Neural cell (in vitro differentiated cells): ENCODE data around the gene BABAM2. TPM values are rescaled to one million over a fixed set of nuclear protein-coding genes. Genes with fewer than 3 reads are reported as not detected.

Source experiments
- H2AFZ ChIP-seq: fragments of 200-600, 300-800 bp; sonication (generic), shearing (Covaris generic); 2 replicates; pipeline ENCODE4 v1.6.0; 2014; ENCODE audit warnings: low read depth, mild to moderate bottlenecking, antibody characterized with exemption, low read length, moderate library complexity
- H3F3A ChIP-seq: fragments of 200-600 bp; shearing (Covaris generic); 2 replicates; pipeline ENCODE4 v1.6.1; 2016; ENCODE audit warnings: mild to moderate bottlenecking, moderate library complexity, mixed read lengths, antibody characterized with exemption, low read length; ENCODE audit not compliant: insufficient read depth, poor library complexity, severe bottlenecking
- H3K27ac ChIP-seq: fragments of 200-600, 300-800 bp; sonication (generic), shearing (Covaris generic); 2 replicates; pipeline ENCODE4 v1.5.1; 2014; ENCODE audit warnings: mild to moderate bottlenecking, low read length, moderate library complexity
- H3K27me3 ChIP-seq: fragments of 300-800, 200-600 bp; sonication (generic), shearing (Covaris generic); 2 replicates; pipeline ENCODE4 v1.6.0; 2014; ENCODE audit warnings: mild to moderate bottlenecking, low read depth, low read length, moderate library complexity; ENCODE audit not compliant: insufficient read depth
- H3K36me3 ChIP-seq: fragments of 300-800, 200-600 bp; sonication (generic), shearing (Covaris generic); 2 replicates; pipeline ENCODE4 v1.5.1; 2014; ENCODE audit warnings: mild to moderate bottlenecking, antibody characterized with exemption, low read length, moderate library complexity; ENCODE audit not compliant: insufficient read depth
- H3K4me2 ChIP-seq: fragments of 300-800, 200-600 bp; sonication (generic), shearing (Covaris generic); 2 replicates; pipeline ENCODE4 v1.6.0; 2014; ENCODE audit warnings: mild to moderate bottlenecking, low read length
- H3K4me3 ChIP-seq: fragments of 300-800, 200-600 bp; sonication (generic), shearing (Covaris generic); 2 replicates; pipeline ENCODE4 v1.5.1; 2014; ENCODE audit warnings: mild to moderate bottlenecking, low read length, moderate library complexity
- H3K79me2 ChIP-seq: fragments of 200-600 bp; shearing (Covaris generic); replicated peaks from 2 replicates; pipeline ENCODE4 v1.6.0; 2014; ENCODE audit warnings: mild to moderate bottlenecking, low read length, moderate library complexity; ENCODE audit not compliant: insufficient read depth
- H3K9ac ChIP-seq: fragments of 300-800, 200-600 bp; sonication (generic), shearing (Covaris generic); 2 replicates; pipeline ENCODE4 v1.6.1; 2016; ENCODE audit warnings: mild to moderate bottlenecking, low read length, mixed read lengths
- H3K9me2 ChIP-seq: fragments of 200-600 bp; shearing (Covaris generic); 2 replicates; pipeline ENCODE4 v1.6.1; 2016; ENCODE audit warnings: mild to moderate bottlenecking, low read length, mixed read lengths; ENCODE audit not compliant: insufficient read depth
- H3K9me3 ChIP-seq: fragments of 200-600, 300-800 bp; sonication (generic), shearing (Covaris generic); 2 replicates; pipeline ENCODE4 v1.6.1; 2016; ENCODE audit warnings: mild to moderate bottlenecking, mixed run types, low read length, moderate library complexity, mixed read lengths
- H4K20me1 ChIP-seq: fragments of 200-600 bp; shearing (Covaris generic); 2 replicates; pipeline ENCODE4 v1.6.1; 2016; ENCODE audit warnings: mild to moderate bottlenecking, mixed run types; ENCODE audit not compliant: insufficient read depth
- CTCF ChIP-seq: fragments of 450-650 bp; IDR thresholded peaks from 2 replicates; pipeline ENCODE4 v1.5.1; 2014; ENCODE audit warnings: antibody characterized with exemption, mild to moderate bottlenecking, moderate library complexity; ENCODE audit not compliant: poor library complexity, severe bottlenecking
- EP300 ChIP-seq: fragments of 450-650 bp; conservative IDR thresholded peaks from 2 replicates; pipeline ENCODE4 v1.6.1; 2014; ENCODE audit warnings: antibody characterized with exemption, mild to moderate bottlenecking, moderate library complexity; ENCODE audit not compliant: poor library complexity, severe bottlenecking
- EZH2 ChIP-seq: fragments of 200-600, 300-800 bp; shearing (Covaris generic), sonication (generic); IDR thresholded peaks from 2 replicates; pipeline ENCODE4 v1.6.1; 2014; ENCODE audit warnings: antibody characterized with exemption, low read length, borderline replicate concordance, mild to moderate bottlenecking; ENCODE audit not compliant: insufficient read depth, poor library complexity, severe bottlenecking
- MXI1 ChIP-seq: fragments of 450-650 bp; conservative IDR thresholded peaks from 2 replicates; pipeline ENCODE4 v1.6.1; 2014; ENCODE audit warnings: antibody characterized with exemption, mild to moderate bottlenecking; ENCODE audit not compliant: poor library complexity, severe bottlenecking
- POLR2AphosphoS5 ChIP-seq: IDR thresholded peaks from 2 replicates; pipeline ENCODE4 v1.6.1; 2012
- RAD21 ChIP-seq: fragments of 450-650 bp; conservative IDR thresholded peaks from 2 replicates; pipeline ENCODE4 v1.6.1; 2014; ENCODE audit warnings: antibody characterized with exemption, mild to moderate bottlenecking, moderate library complexity
- REST ChIP-seq: IDR thresholded peaks from 2 replicates; pipeline ENCODE4 v1.6.1; 2012; ENCODE audit warnings: borderline replicate concordance
- SMC3 ChIP-seq: fragments of 450-650 bp; conservative IDR thresholded peaks from 2 replicates; pipeline ENCODE4 v1.6.1; 2014; ENCODE audit warnings: antibody characterized with exemption, mild to moderate bottlenecking, moderate library complexity; ENCODE audit not compliant: poor library complexity
- TAF1 ChIP-seq: IDR thresholded peaks from 2 replicates; pipeline ENCODE4 v1.6.1; 2012; ENCODE audit warnings: low read depth
- polyA plus RNA-seq: library from polyadenylated mRNA; depleted of rRNA; stranded (reverse); fragments of >200 nt; gene quantifications from 2 replicates; pipeline ENCODE4 v1.2.3, GENCODE V29; 2014

Gene BABAM2
- polyA plus RNA-seq, 1 donor from 2014 or later: 15.3 TPM

GRCh38 chr2:27869763-27870162 lies 20.8 kb upstream of the BABAM2 start:
- no peaks in the 10 kb centered on the region for H3K27me3 ChIP-seq

DNA sequence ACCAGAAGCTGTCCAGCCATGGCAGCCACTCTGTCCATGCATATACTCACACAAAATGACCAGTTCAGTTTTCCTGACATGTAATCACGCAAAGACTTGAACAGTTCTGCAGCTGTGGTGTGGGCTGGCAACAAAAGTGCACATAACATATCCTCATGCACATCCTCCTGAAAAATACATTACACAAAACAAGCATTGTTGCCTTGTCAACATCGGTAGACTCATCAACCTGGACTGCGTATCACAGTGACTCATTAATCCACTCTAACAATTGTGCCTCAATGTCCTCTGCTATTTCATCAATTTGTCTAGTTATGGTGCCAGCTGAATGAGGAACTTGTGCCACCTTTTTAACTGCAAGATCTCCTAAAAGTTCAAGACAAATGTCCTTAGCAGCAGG lies 19.8 kb upstream of the BABAM2 start:
- H3K79me2 ChIP-seq: no peaks in the 10 kb centered on the region
- H2AFZ ChIP-seq: no peak overlapping the region
- no peaks in the 10 kb centered on the region for H3K36me3 ChIP-seq
- TF ChIP-seq REST (no peak), MXI1 (no peak), SMC3 (no peak), POLR2AphosphoS5 (no peak), EZH2 (no peak), CTCF (no peak), TAF1 (no peak)

More at GRCh38 chr2:27869763-27870162, 20.8 kb upstream of the BABAM2 start:
- no peak overlapping the region for H2AFZ ChIP-seq
- no peak overlapping the region for H3K4me3 ChIP-seq
- H3K9ac ChIP-seq: no peak overlapping the region
- no peaks in the 10 kb centered on the region for H3F3A ChIP-seq
- no peak overlapping the region for H3K27ac ChIP-seq
- H3K36me3 ChIP-seq: no peaks in the 10 kb centered on the region
- no peaks in the 10 kb centered on the region for H3K9me2 ChIP-seq
- no peak for TF ChIP-seq EP300
- no peak for TF ChIP-seq POLR2AphosphoS5
- TF ChIP-seq CTCF: no peak
- TF ChIP-seq MXI1: no peak
- no peak for TF ChIP-seq SMC3
- TF ChIP-seq REST: no peak
- TF ChIP-seq EZH2: no peak
- TF ChIP-seq RAD21: no peak
- no peak for TF ChIP-seq TAF1
- H3K4me2 ChIP-seq: no peak overlapping the region
- H3K79me2 ChIP-seq: no peaks in the 10 kb centered on the region
- H3K9me3 ChIP-seq: no peaks in the 10 kb centered on the region
- H4K20me1 ChIP-seq: no peaks in the 10 kb centered on the region

More for the DNA sequence above, 19.8 kb upstream of the BABAM2 start:
- no peak overlapping the region for H3K9ac ChIP-seq
- H3K27me3 ChIP-seq: no peaks in the 10 kb centered on the region
- no peaks in the 10 kb centered on the region for H3F3A ChIP-seq
- H3K4me3 ChIP-seq: no peak overlapping the region
- H3K9me2 ChIP-seq: no peaks in the 10 kb centered on the region
- no peaks in the 10 kb centered on the region for H4K20me1 ChIP-seq
- no peak overlapping the region for H3K27ac ChIP-seq
- H3K4me2 ChIP-seq: no peak overlapping the region
- no peaks in the 10 kb centered on the region for H3K9me3 ChIP-seq
